Coronary artery (tissue), 2 donors: ENCODE results near the gene SVBP.
A peak's percentile ranks its signal among the peaks of the same experiment; 100 is the strongest.

Source experiments
- DNase-seq: peaks from one replicate; pipeline ENCODE4 v3.0.0-alpha.2; 2017; ENCODE audit warnings: low spot score
- H3K27ac ChIP-seq, 2 donors: fragments of 200-600 bp; sonication (generic); one replicate each; pipeline ENCODE4 v1.5.1; 2016 to 2019
- H3K4me3 ChIP-seq: fragments of 200-600 bp; sonication (generic); 2 replicates; pipeline ENCODE4 v1.5.1; 2016; ENCODE audit warnings: mild to moderate bottlenecking, moderate library complexity
- CTCF ChIP-seq: fragments of 200-600 bp; sonication (generic); IDR thresholded peaks from one replicate; pipeline ENCODE4 v1.5.1; 2019; ENCODE audit warnings: antibody characterized with exemption

SVBP gene

GRCh38 chr1:42765832-42766740 is 51.1 kb downstream of the SVBP start:
- no peak for DNase-seq
- H3K27ac ChIP-seq: peak overlapping the region; percentile 77 to 98
- peak overlapping the region; percentile 92 for H3K4me3 ChIP-seq
- no peak for TF ChIP-seq CTCF

- no peak for DNase-seq
- Histone ChIP-seq H3K27ac (peak overlapping the region; percentile 77 to 98), H3K4me3 (peak overlapping the region; percentile 92)
- no peak for TF ChIP-seq CTCF
Measured at GRCh38 chr1:42765269-42765668, 51.9 kb downstream of the SVBP start.

- TF ChIP-seq CTCF: no peak
- Histone ChIP-seq H3K4me3 (no peak overlapping the region), H3K27ac (no peak overlapping the region)
- DNase-seq: no peak
Measured at GRCh38 chr1:42762269-42762668, 54.9 kb downstream of the SVBP start.

GRCh38 chr1:42761567-42761966 is 55.6 kb downstream of the SVBP start:
- no peak overlapping the region for H3K27ac ChIP-seq
- no peak for DNase-seq
- no peak for TF ChIP-seq CTCF
- no peak overlapping the region for H3K4me3 ChIP-seq

- no peak for DNase-seq
- Histone ChIP-seq H3K4me3 (no peak overlapping the region), H3K27ac (no peak overlapping the region)
- TF ChIP-seq CTCF: no peak
Measured at GRCh38 chr1:42759114-42759513, 58.1 kb downstream of the SVBP start.

- no peak for TF ChIP-seq CTCF
- Histone ChIP-seq H3K27ac (no peak overlapping the region), H3K4me3 (no peak overlapping the region)
- no peak for DNase-seq
Measured at GRCh38 chr1:42758641-42759040, 58.6 kb downstream of the SVBP start.

GRCh38 chr1:42757892-42758275 is 59.3 kb downstream of the SVBP start:
- H3K4me3 ChIP-seq: no peak overlapping the region
- no peak for TF ChIP-seq CTCF
- H3K27ac ChIP-seq: no peak overlapping the region

More at GRCh38 chr1:42757892-42758275, 59.3 kb downstream of the SVBP start:
- DNase-seq: no peak
